Neuronal stem cell (in vitro differentiated cells): ENCODE results near the gene IQCK.

Experiments
- DNase-seq: peaks from one replicate; pipeline ENCODE4 v3.0.0-alpha.2; 2013; ENCODE audit warnings: low spot score
- H2AFZ ChIP-seq: one replicate; pipeline ENCODE4 v1.6.1; 2013; ENCODE audit warnings: mild to moderate bottlenecking, low read length, inconsistent platforms
- H2AK5ac ChIP-seq: 2 replicates; pipeline ENCODE4 v1.6.1; 2013; ENCODE audit warnings: low read depth, mild to moderate bottlenecking, inconsistent platforms, low read length, moderate library complexity, mixed read lengths
- H2BK120ac ChIP-seq: 2 replicates; pipeline ENCODE4 v1.6.1; 2013; ENCODE audit warnings: low read depth, mild to moderate bottlenecking, inconsistent platforms, low read length, moderate library complexity, mixed read lengths
- H2BK12ac ChIP-seq: one replicate; pipeline ENCODE4 v1.6.1; 2013; ENCODE audit warnings: low read length, inconsistent platforms
- H2BK15ac ChIP-seq: 2 replicates; pipeline ENCODE4 v1.6.1; 2013; ENCODE audit warnings: mild to moderate bottlenecking, low read length, inconsistent platforms, mixed read lengths
- H2BK5ac ChIP-seq: one replicate; pipeline ENCODE4 v1.6.1; 2013; ENCODE audit warnings: inconsistent platforms, mild to moderate bottlenecking, low read length, moderate library complexity
- H3K14ac ChIP-seq: one replicate; pipeline ENCODE4 v1.6.1; 2013; ENCODE audit warnings: low read length, inconsistent platforms
- H3K18ac ChIP-seq: 2 replicates; pipeline ENCODE4 v1.6.1; 2013; ENCODE audit warnings: low read length, inconsistent platforms
- H3K23ac ChIP-seq: 2 replicates; pipeline ENCODE4 v1.6.1; 2013; ENCODE audit warnings: low read depth, mild to moderate bottlenecking, mixed read lengths, low read length, inconsistent platforms; ENCODE audit not compliant: poor library complexity
- H3K27ac ChIP-seq: replicated peaks from 3 replicates; pipeline ENCODE4 v1.5.1; 2013; ENCODE audit warnings: low read length, inconsistent platforms
- H3K27me3 ChIP-seq, 3 experiments: 2 replicates each; pipeline ENCODE4 v1.6.1; 2013; ENCODE audit warnings: low read length in 3 of 3, mild to moderate bottlenecking in 2 of 3, inconsistent platforms in 1 of 3, low read depth in 1 of 3, mixed read lengths in 1 of 3, moderate library complexity in 1 of 3; ENCODE audit not compliant: control insufficient read depth in 3 of 3, insufficient read depth in 3 of 3
- H3K36me3 ChIP-seq, 2 donors: replicated peaks in 1 of 2; 2 replicates each; pipeline ENCODE4 v1.6.1; 2013; ENCODE audit warnings: low read length in 2 of 2; ENCODE audit not compliant: control insufficient read depth in 2 of 2, insufficient read depth in 2 of 2
- H3K4ac ChIP-seq: 2 replicates; pipeline ENCODE4 v1.6.1; 2013; ENCODE audit warnings: inconsistent platforms, mild to moderate bottlenecking, low read length, moderate library complexity
- H3K4me1 ChIP-seq, 2 donors: 1 replicate in 1 of 2; 2 replicates in 1 of 2; pipeline ENCODE4 v1.6.1; 2013; ENCODE audit warnings: low read length in 2 of 2, low read depth in 1 of 2; ENCODE audit not compliant: control insufficient read depth in 2 of 2, insufficient read depth in 1 of 2
- H3K4me2 ChIP-seq: one replicate; pipeline ENCODE4 v1.6.1; 2013; ENCODE audit warnings: mild to moderate bottlenecking, low read length, inconsistent platforms; ENCODE audit not compliant: insufficient read depth, poor library complexity, severe bottlenecking
- H3K4me3 ChIP-seq, 2 donors: 2 replicates each; pipeline ENCODE4 v1.5.1; 2013; ENCODE audit warnings: low read length in 2 of 2, mild to moderate bottlenecking in 2 of 2, inconsistent platforms in 1 of 2, moderate library complexity in 1 of 2
- H3K79me1 ChIP-seq: one replicate; pipeline ENCODE4 v1.6.1; 2013; ENCODE audit warnings: low read depth, mild to moderate bottlenecking, inconsistent platforms, low read length, moderate library complexity
- H3K9ac ChIP-seq: one replicate; pipeline ENCODE4 v1.6.1; 2013; ENCODE audit warnings: mild to moderate bottlenecking, low read depth, low read length, inconsistent platforms; ENCODE audit not compliant: poor library complexity
- H3K9me3 ChIP-seq, 2 donors: replicated peaks in 1 of 2; 2 replicates each; pipeline versions ENCODE3 to v1.6.1; 2013; ENCODE audit warnings: low read length in 2 of 2, mild to moderate bottlenecking in 2 of 2, inconsistent platforms in 1 of 2, low read depth in 1 of 2, mixed read lengths in 1 of 2, moderate library complexity in 1 of 2; ENCODE audit not compliant: control insufficient read depth in 2 of 2, insufficient read depth in 1 of 2
- H4K8ac ChIP-seq: one replicate; pipeline ENCODE4 v1.6.1; 2013; ENCODE audit warnings: low read depth, mild to moderate bottlenecking, inconsistent platforms, low read length, moderate library complexity
- H4K91ac ChIP-seq: one replicate; pipeline ENCODE4 v1.6.1; 2013; ENCODE audit warnings: low read length, low read depth, mild to moderate bottlenecking, inconsistent platforms; ENCODE audit not compliant: poor library complexity
- WGBS, 2 donors: extraction: QIAGEN DNeasy Blood & Tissue Kit; methylation state at CpG; one replicate each; pipeline ENCODE4 v1.1.7; 2013; ENCODE audit warnings: missing lambda C conversion rate in 2 of 2, mixed read lengths in 1 of 2; ENCODE audit not compliant: insufficient read length in 2 of 2, insufficient replicate concordance in 1 of 2; ENCODE audit errors: extremely low coverage in 2 of 2; 5-methylcytosine and 5-hydroxymethylcytosine counted together

IQCK gene

GRCh38 chr16:19864566-19864965 is 146.5 kb downstream of the IQCK start:
- Histone ChIP-seq H2BK15ac (no peak overlapping the region), H3K9me3 (no peaks in the 10 kb centered on the region), H3K79me1 (peaks cover 2% of the 10 kb centered on the region), H3K27me3 (no peaks in the 10 kb centered on the region), H3K4me2 (no peak overlapping the region), H2BK120ac (no peak overlapping the region), H3K4me3 (no peak overlapping the region), H2AFZ (no peak overlapping the region), H3K14ac (no peak overlapping the region), H2AK5ac (no peak overlapping the region), H2BK5ac (no peak overlapping the region), H3K27ac (no peak overlapping the region), H3K4me1 (peaks cover 22 to 24% of the 10 kb centered on the region in 2 donors), H3K23ac (no peak overlapping the region), H4K91ac (no peak overlapping the region), H3K4ac (no peak overlapping the region), H3K18ac (no peak overlapping the region), H3K36me3 (peaks cover 0 to 62% of the 10 kb centered on the region in 2 donors), H3K9ac (no peak overlapping the region), H2BK12ac (no peak overlapping the region), H4K8ac (no peak overlapping the region)
- DNase-seq, result no peak
- WGBS, 2 donors, result no CpG with 5 or more reads among the region's 5 CpGs

DNA sequence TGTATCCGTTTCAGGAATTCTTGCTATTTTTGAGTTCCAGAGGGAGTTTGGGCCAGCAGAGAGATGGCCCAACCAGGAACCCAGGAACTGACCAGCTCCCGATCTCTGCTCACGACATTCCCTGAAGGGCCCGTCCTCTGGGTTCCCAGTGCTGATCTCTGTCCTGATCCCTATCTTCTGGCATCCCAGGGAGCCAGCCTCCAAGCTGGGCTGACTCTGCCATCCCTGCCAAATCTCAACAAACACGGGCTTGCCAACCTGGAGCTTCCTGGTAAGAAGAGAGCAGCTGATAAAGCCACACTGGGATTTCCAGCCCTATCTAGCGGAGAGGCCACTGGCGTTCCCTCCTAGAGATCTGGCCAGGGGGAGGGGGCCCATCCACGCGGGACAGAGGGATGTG is 150.3 kb downstream of the IQCK start:
- peak overlapping the region; percentile 50 for H3K9ac ChIP-seq
- H3K27me3 ChIP-seq, result no peaks in the 10 kb centered on the region
- peaks cover 15 to 86% of the 10 kb centered on the region in 2 donors for H3K36me3 ChIP-seq
- H3K4me1 ChIP-seq, result no peaks in the 10 kb centered on the region
- WGBS, 2 donors, result no CpG with 5 or more reads among the region's 9 CpGs
- no peak overlapping the region for H2BK5ac ChIP-seq
- no peak overlapping the region for H4K91ac ChIP-seq
- peak overlapping the region; percentile 34 for H3K23ac ChIP-seq
- H3K18ac ChIP-seq, result no peak overlapping the region
- no peaks in the 10 kb centered on the region for H3K79me1 ChIP-seq
- no peak overlapping the region for H3K27ac ChIP-seq
- no peak overlapping the region for H3K4me3 ChIP-seq
- no peak for DNase-seq
- peak overlapping the region; percentile 4 for H4K8ac ChIP-seq
- H2BK12ac ChIP-seq, result no peak overlapping the region
- no peak overlapping the region for H2AFZ ChIP-seq
- no peak overlapping the region for H3K4me2 ChIP-seq
- H3K9me3 ChIP-seq, result no peaks in the 10 kb centered on the region
- H2AK5ac ChIP-seq, result peak overlapping the region; percentile 11
- H3K4ac ChIP-seq, result no peak overlapping the region
- H3K14ac ChIP-seq, result no peak overlapping the region
- no peak overlapping the region for H2BK120ac ChIP-seq
- H2BK15ac ChIP-seq, result no peak overlapping the region

GRCh38 chr16:19871721-19872120 is 153.7 kb downstream of the IQCK start:
- H3K18ac ChIP-seq, result peak overlapping the region; percentile 16
- peak overlapping the region; percentile 30 for H3K9ac ChIP-seq
- H2BK5ac ChIP-seq, result peak overlapping the region; percentile 20
- peak overlapping the region; percentile 82 for H3K14ac ChIP-seq
- no peak for DNase-seq
- H4K8ac ChIP-seq, result no peak overlapping the region
- H4K91ac ChIP-seq, result no peak overlapping the region
- H3K36me3 ChIP-seq, result peaks cover 15 to 59% of the 10 kb centered on the region in 2 donors
- no peak overlapping the region for H2BK12ac ChIP-seq
- H3K79me1 ChIP-seq, result peaks cover 4% of the 10 kb centered on the region
- H3K23ac ChIP-seq, result peak overlapping the region; percentile 94
- H2BK15ac ChIP-seq, result no peak overlapping the region
- WGBS, 2 donors, result no CpG with 5 or more reads among the region's 20 CpGs
- H3K4me2 ChIP-seq, result no peak overlapping the region
- H2AK5ac ChIP-seq, result peak overlapping the region; percentile 21
- H2BK120ac ChIP-seq, result peak overlapping the region; percentile 88
- no peak overlapping the region for H3K4me3 ChIP-seq
- H3K27ac ChIP-seq, result no peak overlapping the region
- no peak overlapping the region for H2AFZ ChIP-seq
- no peaks in the 10 kb centered on the region for H3K27me3 ChIP-seq
- no peak overlapping the region for H3K4ac ChIP-seq
- peaks cover 0 to 8% of the 10 kb centered on the region in 2 donors for H3K4me1 ChIP-seq
- H3K9me3 ChIP-seq, result no peaks in the 10 kb centered on the region

- Histone ChIP-seq H3K9ac (peak overlapping the region; percentile 15), H2BK15ac (peak overlapping the region; percentile 75), H2BK120ac (peak overlapping the region; percentile 88), H3K14ac (peak overlapping the region; percentile 82), H2AK5ac (peak overlapping the region; percentile 21), H3K27ac (no peak overlapping the region), H3K79me1 (peaks cover 4% of the 10 kb centered on the region), H3K4me2 (no peak overlapping the region), H3K4me1 (peaks cover 0 to 9% of the 10 kb centered on the region in 2 donors), H3K4me3 (peak overlapping the region in 1 of 2 donors; percentile 53), H3K23ac (peak overlapping the region; percentile 94), H2BK12ac (no peak overlapping the region), H4K8ac (no peak overlapping the region), H3K4ac (no peak overlapping the region), H3K36me3 (peaks cover 15 to 55% of the 10 kb centered on the region in 2 donors), H3K27me3 (no peaks in the 10 kb centered on the region), H3K9me3 (no peaks in the 10 kb centered on the region), H2AFZ (no peak overlapping the region), H3K18ac (no peak overlapping the region), H4K91ac (no peak overlapping the region), H2BK5ac (peak overlapping the region; percentile 20)
- WGBS, 2 donors, result no CpG with 5 or more reads among the region's 33 CpGs
- DNase-seq, result no peak
Measured at GRCh38 chr16:19872179-19872863, 154.2 kb downstream of the IQCK start.
